Measurements from ENCODE around the gene RARA.

The RARA gene

DNA sequence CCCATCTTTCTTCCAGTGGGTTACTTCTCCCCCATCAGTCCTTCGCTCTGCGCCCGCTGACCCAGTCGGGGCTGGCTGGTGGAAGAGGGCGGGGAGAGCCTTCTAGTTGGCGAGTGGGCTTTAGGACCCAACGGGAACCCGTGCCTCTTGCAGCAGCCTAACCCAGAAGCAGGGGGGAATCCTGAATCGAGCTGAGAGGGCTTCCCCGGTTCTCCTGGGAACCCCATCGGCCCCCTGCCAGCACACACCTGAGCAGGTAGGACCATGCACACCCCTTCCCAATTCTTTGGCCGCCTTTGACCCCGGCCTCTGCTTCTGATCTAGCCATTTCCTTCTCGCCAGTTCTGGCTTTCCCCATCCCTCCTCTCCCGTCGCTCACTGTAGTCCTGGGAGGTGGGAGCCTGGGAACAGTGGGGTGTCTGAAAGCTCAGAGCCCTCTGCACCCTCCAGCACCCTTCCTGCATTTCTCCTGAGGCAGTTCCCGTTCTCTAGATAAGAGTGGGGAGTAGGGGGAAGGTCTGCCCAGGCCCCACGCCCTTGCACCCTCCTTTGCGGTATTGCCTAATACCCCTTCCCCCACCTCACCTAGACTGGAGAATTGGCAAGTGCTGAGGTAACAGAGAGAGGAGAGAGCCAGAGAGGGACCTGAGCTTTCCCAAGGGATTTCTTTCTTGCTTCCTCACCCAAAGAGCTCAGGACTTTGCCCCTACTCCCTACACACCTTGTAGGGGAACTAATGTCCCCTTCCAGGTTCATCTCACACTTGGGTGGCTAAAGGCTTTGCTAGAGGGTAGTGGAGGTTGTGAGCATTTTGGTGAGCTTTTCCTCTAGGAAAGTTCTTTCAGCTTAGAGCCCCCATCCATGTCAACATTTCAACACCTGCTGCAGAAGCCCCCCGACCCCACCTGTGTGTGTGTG lies at the start of gene RARA:
Gene RARA (plus strand): TSS at position 150 of the 918 bp plus-strand sequence. CDS start 22,039 bp downstream, outside the sequence.
- FAIRE-seq = no peak
- no peak for DNase-seq (ENCODE audit: low spot score)

GRCh38 chr17:40259505-40259904 lies 49.5 kb upstream of the RARA start:
- DNase-seq (ENCODE audit: low spot score) = no peak
- FAIRE-seq = no peak

GRCh38 chr17:40260528-40260927 lies 48.5 kb upstream of the RARA start:
- no peak for FAIRE-seq
- DNase-seq (ENCODE audit: low spot score) = no peak

GRCh38 chr17:40264458-40265185 lies 44.4 kb upstream of the RARA start:
- DNase-seq (ENCODE audit: low spot score) (no peak), FAIRE-seq (no peak)

DNA sequence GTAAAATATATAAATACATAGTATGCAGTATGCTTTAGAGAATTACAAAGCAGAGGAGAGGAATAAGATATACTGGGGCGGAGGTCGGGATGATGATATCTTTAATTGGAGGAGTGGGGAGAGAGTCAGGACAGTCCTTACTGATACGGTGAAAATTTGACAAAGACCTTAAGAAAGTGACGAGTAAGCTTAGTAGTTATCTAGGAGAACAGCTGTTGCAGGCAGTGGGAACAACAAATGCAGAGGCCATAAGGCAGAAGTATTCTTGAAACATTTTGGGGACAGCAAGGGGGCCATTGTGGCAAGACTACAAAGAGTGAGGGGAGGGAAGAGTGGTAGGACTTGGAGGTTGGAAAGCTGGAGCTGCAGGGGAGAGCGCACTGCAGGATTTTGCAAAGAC lies 43.6 kb upstream of the RARA start:
- FAIRE-seq (no peak), DNase-seq (ENCODE audit: low spot score) (no peak)

- FAIRE-seq (no peak), DNase-seq (ENCODE audit: low spot score) (no peak)
These were observed 42.1 kb upstream of the RARA start for GRCh38 chr17:40266882-40267281.

DNA sequence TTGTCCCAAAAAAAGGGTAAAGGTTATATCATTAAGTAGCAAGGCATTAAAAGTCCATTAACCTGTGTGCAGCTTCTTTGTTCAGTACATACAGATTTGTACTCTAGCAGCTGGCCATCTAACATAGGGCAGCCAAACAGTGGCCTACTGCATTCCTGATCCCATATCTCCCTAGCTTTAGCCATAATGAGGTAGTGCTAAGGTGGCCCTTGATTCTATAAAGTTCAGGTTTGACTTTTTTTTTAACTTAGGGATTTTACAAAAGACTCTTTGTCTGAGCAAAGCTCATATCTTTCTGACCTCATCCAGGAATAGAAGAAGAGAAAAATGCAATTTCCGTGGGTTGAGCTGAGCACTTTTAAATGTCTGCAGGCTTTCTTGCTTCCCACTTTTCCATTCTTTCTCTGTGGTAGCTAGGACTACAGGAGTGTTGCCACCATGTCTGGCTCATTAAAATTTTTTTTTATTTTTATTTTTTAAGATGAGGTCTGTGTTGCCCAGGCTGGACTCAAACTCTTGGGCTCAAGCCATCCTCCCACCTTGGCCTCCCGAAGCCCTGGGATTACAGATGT lies 40.8 kb upstream of the RARA start:
- no peak for FAIRE-seq
- DNase-seq (ENCODE audit: low spot score) = no peak

- DNase-seq (ENCODE audit: low spot score) (no peak), FAIRE-seq (no peak)
These were observed 30.6 kb upstream of the RARA start for GRCh38 chr17:40278414-40278813.

- FAIRE-seq (no peak), DNase-seq (ENCODE audit: low spot score) (no peak)
These were observed 29.6 kb upstream of the RARA start for GRCh38 chr17:40279402-40279801.

DNA sequence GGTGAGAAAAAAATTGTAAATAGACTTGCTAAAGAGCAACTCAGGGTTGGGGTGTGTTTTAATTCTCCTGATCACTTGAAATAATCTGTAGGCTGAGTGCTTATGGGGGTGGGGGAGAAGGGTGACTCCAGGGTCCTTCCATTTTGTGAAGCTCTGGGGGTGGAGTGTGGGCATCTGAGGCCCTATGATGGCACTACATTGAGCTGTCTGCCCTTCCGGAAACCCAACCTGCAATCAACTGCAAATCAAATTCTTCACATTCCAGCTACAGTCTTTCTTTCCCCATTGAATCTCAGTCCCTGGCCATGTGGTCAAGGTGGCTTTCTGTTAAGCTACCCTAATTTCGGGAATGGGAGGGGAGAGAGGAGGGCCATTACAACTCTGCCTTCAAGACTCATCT lies 27.3 kb upstream of the RARA start:
- DNase-seq (ENCODE audit: low spot score) (peak; percentile 46), FAIRE-seq (no peak)

DNA sequence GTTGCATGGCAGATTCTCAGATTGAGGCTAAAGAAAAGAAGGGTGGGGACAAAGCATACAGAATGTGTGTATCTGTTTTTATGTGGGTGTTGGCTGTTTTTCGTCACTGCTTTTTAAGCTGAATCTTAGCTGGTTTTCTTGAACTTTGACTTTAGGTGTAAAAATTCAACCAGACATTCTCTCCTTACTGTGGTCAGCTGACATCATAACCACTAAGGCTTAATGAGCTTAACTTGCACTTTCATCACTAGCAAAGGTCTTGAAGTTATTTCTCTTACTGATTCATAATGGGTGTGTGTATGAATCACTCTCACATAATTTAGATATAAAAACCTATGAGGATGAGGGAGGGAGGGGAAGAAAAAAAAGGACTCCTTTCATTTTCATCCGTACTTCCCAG lies 25.3 kb upstream of the RARA start:
- DNase-seq (ENCODE audit: low spot score) (peak; percentile 96), FAIRE-seq (peak; percentile 98)

DNA sequence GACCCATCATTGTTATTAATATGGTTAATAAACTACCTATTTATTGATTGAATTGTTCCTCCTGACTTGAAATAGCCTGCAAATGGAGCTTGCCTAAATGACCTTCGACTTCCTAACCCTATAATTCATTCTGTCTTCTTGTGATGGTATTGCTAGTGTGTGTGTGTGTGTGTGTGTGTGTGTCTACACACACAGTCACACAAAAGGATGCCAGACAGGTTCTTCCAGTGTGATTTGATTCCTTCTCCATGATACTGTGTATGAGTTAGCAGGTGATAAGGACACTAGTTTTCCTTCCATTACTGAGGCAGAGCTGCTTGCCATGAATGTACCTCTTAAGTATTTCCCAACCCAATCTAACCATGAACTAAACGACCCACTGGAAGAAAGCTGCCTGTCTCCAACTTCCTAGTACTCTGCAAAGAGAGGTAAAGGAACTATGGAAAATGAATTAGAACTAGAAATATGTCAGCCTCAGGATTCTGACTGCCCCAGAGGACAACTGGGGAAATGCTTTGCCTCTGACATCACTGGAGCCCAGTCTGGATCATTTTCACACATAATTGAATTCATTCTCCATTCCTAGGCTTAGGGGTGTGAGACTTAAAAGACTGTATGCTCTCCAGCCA lies 24.8 kb upstream of the RARA start:
- FAIRE-seq = peak; percentile 78
- DNase-seq (ENCODE audit: low spot score) = peak; percentile 66

GRCh38 chr17:40286473-40286872 lies 22.5 kb upstream of the RARA start:
- FAIRE-seq (no peak), DNase-seq (ENCODE audit: low spot score) (no peak)

DNA sequence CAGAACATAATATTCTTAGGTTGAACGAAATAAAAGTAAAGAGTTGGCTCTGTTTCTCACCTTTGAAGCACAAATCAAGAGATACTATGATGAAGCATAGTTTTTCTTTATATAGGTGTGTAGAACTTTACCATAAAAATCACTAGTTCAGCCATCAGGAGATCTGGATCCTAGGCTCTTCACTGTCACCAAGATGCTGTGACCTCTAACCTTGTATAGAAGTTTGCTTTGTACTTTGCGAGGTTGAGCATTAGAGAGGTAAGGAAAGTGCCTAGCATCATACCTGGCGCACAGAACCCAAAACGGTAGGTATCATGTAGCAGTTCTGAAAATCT lies 21.9 kb upstream of the RARA start:
- FAIRE-seq = no peak
- no peak for DNase-seq (ENCODE audit: low spot score)

DNA sequence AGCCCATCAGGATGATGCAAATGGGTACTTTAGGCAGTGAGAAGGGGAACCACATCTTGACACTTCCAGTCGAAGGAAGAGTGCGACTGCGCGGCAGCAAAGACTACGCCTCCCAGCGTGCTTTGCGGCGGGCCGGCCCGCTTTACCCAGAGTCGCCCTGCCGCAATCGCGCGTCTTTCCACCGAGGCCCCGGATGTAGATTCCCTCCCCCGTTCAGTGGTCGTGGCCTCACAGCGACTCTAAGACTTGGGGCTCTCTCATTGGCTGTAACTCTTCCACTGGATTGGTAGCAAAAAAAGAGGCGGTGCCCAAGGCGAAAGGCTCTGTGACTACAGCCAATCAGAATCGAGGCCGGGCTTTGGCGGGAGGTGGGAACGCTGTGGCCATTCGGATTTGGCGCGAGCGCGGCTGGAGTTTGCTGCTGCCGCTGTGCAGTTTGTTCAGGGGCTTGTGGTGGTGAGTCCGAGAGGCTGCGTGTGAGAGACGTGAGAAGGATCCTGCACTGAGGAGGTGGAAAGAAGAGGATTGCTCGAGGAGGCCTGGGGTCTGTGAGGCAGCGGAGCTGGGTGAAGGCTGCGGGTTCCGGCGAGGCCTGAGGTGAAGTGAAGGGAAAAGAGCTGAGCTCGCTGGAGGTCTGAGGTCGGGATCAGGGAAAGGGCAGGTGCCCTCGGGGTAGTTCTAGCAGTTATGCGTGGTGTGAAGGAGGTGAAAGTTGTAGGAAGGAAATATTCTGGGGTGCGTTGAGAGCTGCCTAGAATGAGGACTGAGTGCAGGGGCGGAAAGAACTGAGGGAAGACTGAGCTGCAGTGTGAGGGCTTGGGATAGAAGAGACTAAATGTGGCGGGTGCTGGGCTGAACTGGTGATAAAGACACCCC lies 21.2 kb upstream of the RARA start, which contains the start of gene CDC6:
Gene CDC6 (plus strand): TSS at position 386 of the 876 bp plus-strand sequence. CDS start 1,542 bp downstream, outside the sequence.
- FAIRE-seq = peak; percentile 92

GRCh38 chr17:40290629-40291280 lies 18.2 kb upstream of the RARA start:
- peak; percentile 63 for DNase-seq (ENCODE audit: low spot score)
- peak; percentile 38 for FAIRE-seq

More for the DNA sequence above, 21.2 kb upstream of the RARA start, which contains the start of gene CDC6:
- DNase-seq (ENCODE audit: low spot score) = peak; percentile 99

GRCh38 chr17:40291281-40291664 lies 17.7 kb upstream of the RARA start:
- DNase-seq (ENCODE audit: low spot score) (no peak), FAIRE-seq (no peak)

DNA sequence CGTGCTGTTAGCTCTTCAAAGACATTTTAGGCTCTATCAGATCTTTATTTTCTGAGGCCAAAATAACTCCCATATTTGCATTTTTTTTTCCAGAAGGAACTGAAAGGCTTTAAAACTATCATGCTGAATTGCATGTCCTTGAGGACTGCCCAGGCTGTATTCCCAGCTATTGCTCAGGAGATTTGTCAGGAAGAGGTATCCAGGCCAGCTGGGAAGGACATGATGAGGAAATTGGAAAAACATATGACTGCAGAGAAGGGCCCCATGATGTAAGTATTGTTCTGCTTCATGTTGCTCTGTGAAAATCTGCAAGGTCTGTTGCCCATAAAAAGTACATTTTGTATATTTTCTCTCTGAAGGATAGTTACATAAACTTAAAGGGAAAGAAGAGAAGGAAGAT lies 15.6 kb upstream of the RARA start:
- FAIRE-seq (no peak), DNase-seq (ENCODE audit: low spot score) (no peak)

- DNase-seq (ENCODE audit: low spot score) (no peak), FAIRE-seq (no peak)
These were observed 13.2 kb upstream of the RARA start for GRCh38 chr17:40295488-40296436.
